Measurements from ENCODE around the gene OPN5. TPM values are rescaled to one million over a fixed set of nuclear protein-coding genes. Genes with fewer than 3 reads are reported as not detected.
"Not testable (repeated sequence)": the region's sequence is repeated elsewhere in the genome, so short reads cannot be mapped to it uniquely, and the experiment has no call there.

OPN5 gene
- polyA plus RNA-seq (ENCODE audit: insufficient read length in 4 of 4): under 1 TPM; 0.04 to 0.96 (median 0.64) TPM

DNA sequence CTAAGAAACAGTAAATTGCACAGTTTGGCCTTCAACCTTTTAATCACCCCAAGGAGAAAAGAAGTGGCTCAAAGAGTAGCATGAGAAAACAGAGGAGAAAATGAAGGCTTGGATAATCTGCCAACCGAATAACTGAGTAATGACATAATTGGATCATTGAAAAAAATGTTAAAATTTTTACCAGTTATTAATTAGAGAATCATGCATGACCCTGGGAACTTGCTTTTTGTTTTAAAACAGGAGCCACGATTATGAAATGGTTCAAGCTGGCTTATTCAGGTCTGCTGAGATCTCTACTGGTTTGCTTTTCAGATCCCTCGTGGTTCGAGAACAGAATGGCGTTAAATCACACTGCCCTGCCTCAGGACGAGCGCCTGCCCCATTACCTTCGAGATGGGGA is at the start of gene OPN5:
Gene OPN5 (plus strand): TSS at position 301 of the 400 bp plus-strand sequence. CDS start 35 bp downstream, at position 336.
- DNase-seq (ENCODE audit: low read depth in 4 of 4, low spot score in 3 of 4): no peak

DNA sequence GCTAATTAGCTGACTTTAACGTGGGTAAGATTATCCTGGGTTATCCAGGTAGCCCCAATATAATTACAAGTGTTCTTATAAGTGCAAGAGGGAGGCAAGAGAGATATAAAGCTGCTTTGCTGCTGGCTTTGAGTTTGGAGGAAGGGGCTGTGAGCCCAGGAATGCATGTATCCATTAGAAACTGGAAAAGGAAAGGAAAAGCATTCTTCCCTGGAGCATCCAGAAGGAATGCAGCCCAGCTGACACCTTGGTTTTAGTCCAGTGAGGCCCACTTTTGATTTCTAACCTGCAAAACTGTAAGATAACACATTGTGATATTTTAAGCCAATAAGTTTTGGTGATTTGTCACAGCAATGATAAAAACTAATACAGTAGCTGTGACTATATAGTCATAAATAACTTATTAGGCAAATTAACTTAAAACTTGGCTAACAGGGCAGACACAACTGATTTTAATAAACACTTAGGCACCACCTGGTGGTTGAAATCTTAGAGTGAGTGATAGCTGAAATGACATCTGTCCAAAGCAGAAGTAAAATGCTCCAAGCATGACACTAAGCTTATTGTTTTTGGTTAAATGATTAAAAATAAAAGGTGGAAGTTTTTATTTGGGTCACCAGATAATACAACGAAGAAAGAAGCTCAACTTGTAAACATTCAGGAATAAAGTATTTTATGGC is 47.8 kb upstream of the OPN5 start:
- no peak for DNase-seq (ENCODE audit: low read depth in 4 of 4, low spot score in 3 of 4)

- DNase-seq (ENCODE audit: low read depth in 4 of 4, low spot score in 3 of 4): no peak
Observed at GRCh38 chr6:47734831-47735481, 46.9 kb upstream of the OPN5 start.

DNA sequence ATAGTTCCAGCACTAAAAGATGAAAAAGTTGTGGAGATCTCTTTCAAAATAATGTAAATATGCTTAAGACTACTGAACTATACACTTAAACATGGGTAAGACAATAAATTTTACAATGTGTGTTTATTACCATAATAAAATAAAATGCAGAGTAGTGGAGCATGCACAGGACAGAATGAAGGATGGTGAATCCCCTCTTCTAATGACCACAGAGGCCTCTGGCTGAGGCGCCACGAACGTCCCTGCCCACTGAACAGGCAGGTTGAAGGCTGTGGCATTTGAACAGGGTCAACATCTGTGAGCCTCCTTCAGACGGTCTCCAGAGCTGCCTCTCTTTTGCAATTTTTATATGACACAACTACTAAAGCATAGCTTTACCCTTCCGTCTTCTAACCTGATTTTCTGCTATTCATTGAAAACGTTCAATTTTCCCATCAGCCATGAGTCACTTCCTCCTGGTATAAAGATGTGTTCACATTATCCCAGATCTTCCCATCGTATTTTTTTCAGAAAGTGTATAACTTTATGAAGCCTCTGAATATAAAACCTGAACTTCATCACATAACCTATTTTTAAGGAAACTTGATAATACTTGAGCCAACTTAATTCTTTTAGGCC is 45.6 kb upstream of the OPN5 start:
- DNase-seq (ENCODE audit: low read depth in 4 of 4, low spot score in 3 of 4): no peak

DNA sequence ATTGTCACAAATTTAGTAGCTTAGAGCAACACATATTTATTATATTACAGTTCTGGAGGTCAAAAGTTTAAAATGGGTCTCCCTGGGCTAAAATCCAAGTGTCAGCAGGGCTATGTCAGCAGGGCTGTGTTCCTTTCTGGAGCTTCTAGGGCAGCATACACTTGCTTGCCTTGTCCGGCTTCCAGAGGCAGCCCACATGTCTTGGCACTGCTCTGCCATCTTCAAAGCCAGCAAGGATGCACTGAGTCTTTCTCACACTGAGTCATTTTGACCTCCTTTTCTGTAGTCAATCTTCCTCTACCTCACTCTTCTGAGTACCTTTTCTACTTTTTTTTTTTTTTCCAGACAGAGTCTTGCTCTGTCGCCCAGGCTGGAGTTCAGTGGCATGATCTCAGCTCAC is 44.4 kb upstream of the OPN5 start:
- DNase-seq (ENCODE audit: low read depth in 4 of 4, low spot score in 3 of 4): no peak

DNA sequence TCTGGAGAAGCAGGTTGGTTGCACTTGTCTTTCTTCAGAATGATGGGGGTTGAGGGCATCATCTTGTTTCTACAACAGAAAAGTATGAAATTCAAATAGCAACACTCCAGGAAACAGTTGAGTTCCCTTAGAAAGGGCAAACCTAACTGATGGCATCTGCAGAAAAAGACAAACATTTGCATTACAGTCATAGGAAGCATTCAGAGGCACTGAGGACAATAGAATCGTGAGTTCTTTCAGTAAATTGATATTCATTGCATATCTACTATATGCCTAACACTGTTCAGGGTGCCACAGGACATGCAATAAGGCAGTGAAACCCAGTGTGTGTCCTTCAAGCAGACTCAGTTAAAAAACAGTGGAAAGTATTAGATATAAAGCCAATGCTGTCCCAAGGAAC is 41.1 kb upstream of the OPN5 start:
- DNase-seq (ENCODE audit: low read depth in 4 of 4, low spot score in 3 of 4): no peak

- no peak for DNase-seq (ENCODE audit: low read depth in 4 of 4, low spot score in 3 of 4)
Observed at GRCh38 chr6:47741807-47742206, 40.0 kb upstream of the OPN5 start.

DNA sequence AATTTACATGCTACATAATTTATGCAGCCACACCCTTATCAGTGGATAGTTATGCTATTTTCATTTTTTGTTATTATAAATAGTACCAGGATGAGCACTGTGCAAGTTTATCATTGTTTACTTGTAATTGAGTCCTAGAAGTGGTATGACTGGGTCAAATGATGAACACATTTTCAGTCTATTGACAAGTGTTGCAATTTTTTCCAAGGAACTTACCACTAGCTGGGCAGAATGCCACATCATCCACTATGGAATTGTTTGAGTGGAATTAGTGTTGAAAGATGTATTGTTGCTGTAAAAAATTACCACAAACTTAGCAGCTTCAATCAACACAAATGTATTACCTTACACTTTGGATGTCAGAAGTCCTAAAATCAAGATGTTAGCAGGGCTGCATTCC is 38.1 kb upstream of the OPN5 start:
- DNase-seq (ENCODE audit: low read depth in 4 of 4, low spot score in 3 of 4): no peak

- DNase-seq (ENCODE audit: low read depth in 4 of 4, low spot score in 3 of 4): not testable (repeated sequence)
Observed at GRCh38 chr6:47745269-47745668, 36.6 kb upstream of the OPN5 start.

- DNase-seq (ENCODE audit: low read depth in 4 of 4, low spot score in 3 of 4): no peak
Observed at GRCh38 chr6:47749757-47750156, 32.1 kb upstream of the OPN5 start.

DNA sequence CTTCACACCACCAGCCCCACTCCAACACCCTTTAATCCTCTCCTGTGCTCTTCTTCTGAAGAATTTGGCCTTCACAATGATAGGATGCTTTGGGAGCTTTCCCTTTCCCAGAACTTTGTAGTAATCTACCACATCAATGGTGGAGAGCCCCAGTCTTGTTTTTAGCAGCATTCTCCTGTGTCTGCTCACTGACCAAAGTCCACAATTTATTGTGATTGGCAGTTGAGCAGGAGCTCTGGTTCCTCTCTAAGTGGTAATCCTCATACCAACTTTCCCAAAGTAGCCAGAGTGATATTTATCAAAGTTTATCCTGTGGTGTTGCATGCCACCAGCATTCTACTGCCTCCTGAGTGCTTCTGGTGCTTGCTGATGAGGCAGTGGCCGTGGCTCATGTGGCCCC is 29.0 kb upstream of the OPN5 start:
- no peak for DNase-seq (ENCODE audit: low read depth in 4 of 4, low spot score in 3 of 4)

- DNase-seq (ENCODE audit: low read depth in 4 of 4, low spot score in 3 of 4): no peak
Observed at GRCh38 chr6:47759364-47759763, 22.5 kb upstream of the OPN5 start.

DNA sequence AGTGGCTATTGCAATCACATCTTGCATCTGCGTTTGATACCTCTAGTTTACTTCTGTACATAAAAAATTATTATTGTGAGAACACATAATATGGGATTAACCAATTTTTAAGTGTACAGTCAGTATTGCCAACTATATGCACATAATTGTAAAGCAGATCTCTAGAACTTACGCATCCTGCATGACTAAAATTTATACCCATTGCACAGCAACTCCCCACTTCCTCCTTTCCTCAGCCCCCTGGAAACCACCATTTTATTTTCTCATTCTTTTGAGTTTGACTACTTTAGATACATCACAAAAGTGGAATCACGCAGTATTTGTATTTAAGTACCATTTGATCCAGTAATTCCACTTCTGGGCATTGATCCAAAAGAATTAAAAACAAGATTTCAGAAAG is 19.3 kb upstream of the OPN5 start:
- no peak for DNase-seq (ENCODE audit: low read depth in 4 of 4, low spot score in 3 of 4)

DNA sequence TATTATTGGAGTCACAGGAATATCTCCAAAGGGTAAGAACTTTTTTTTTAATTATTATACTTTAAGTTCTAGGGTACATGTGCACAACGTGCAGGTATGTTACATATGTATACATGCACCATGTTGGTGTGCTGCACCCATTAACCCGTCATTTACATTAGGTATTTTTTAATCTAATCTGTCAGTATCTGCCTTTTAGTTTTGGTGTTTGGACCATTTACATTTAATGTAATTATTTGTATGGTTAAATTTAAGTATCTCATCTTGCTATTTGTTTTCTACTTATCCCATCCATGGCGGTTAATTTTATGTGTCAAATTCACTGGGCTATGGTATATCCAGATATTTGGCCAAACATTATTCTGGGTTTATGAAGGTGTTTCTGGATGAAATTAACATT is 15.4 kb upstream of the OPN5 start:
- DNase-seq (ENCODE audit: low read depth in 4 of 4, low spot score in 3 of 4): no peak

DNA sequence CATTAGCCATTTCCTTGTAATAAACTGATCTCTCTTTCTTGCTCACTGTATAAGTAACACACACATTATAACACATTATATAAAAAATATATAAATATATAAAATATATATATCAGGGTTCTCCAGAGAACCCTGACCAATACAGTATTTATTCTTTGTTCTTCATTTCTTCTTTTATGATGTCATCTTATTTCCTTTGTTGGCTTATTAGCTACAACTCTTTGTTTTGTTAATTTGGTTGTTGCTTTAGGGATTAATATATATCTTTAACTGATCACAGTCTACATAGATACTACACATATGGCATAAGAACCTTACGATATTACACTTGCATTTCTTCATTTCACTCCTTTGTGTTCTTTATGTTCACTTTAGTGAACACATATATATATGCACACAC is 14.7 kb upstream of the OPN5 start:
- DNase-seq (ENCODE audit: low read depth in 4 of 4, low spot score in 3 of 4): no peak

DNA sequence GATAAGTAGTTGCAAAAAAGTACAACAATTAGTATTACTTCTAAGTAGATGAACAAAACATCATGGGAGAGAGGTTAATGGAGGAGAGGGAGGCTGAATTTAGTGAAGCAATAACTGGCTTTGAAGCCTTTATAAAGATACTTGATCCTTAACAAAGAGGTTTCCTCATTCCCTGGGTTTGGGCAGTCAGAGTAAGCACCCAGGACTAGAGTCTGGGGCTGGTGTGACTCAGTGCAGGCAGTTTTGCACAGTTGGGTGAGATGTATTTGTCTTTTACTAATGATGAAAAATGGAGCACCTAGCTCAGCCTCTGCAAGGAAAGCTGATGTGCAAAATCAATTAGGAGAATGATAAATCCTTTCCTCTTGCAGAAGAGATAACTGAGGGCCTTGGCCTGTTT is 11.8 kb upstream of the OPN5 start:
- DNase-seq (ENCODE audit: low read depth in 4 of 4, low spot score in 3 of 4): no peak

- DNase-seq (ENCODE audit: low read depth in 4 of 4, low spot score in 3 of 4): no peak
Observed at GRCh38 chr6:47772359-47772758, 9.5 kb upstream of the OPN5 start.

- DNase-seq (ENCODE audit: low read depth in 4 of 4, low spot score in 3 of 4): no peak
Observed at GRCh38 chr6:47773005-47773404, 8.8 kb upstream of the OPN5 start.

- peak; percentile 23 to 50 (median 34) for DNase-seq (ENCODE audit: low read depth in 4 of 4, low spot score in 3 of 4)
Observed at GRCh38 chr6:47780510-47781356, 1.1 kb upstream of the OPN5 start.

GRCh38 chr6:47785182-47785581 is 3.4 kb downstream of the OPN5 start:
- DNase-seq (ENCODE audit: low read depth in 4 of 4, low spot score in 3 of 4): no peak

All from left renal pelvis (tissue), 4 donors.